Heart left ventricle (tissue), 13 donors: Measurements from ENCODE around the gene MAP6D1.

Source experiments
- CTCF ChIP-seq, 12 donors: fragments of 200-600 bp; sonication (generic) in 4 of 12; IDR thresholded peaks; one replicate each; pipeline versions ENCODE4 v1.5.0 to v1.8.0; 2018 to 2022; ENCODE audit warnings: antibody characterized with exemption in 12 of 12, mild to moderate bottlenecking in 5 of 12
- POLR2A ChIP-seq, 2 donors: fragments of 450-650 bp; IDR thresholded peaks; one replicate each; pipeline ENCODE4 v1.6.1; 2017; ENCODE audit warnings: antibody characterized with exemption in 2 of 2, mild to moderate bottlenecking in 2 of 2, moderate library complexity in 2 of 2
- donor health status: ischemic (EF 13 %, LVEDD 7.1; RV severe dilation, severe dysfunction).
- donor health status: DM: no; HTN: yes; CAD: no.
- donor health status: DM: no; HTN: no; CAD: no.
- donor health status: ischemic (EF 25% LVEDD 6.9; RV normal size, moderate dysfunction).
- donor health status: ischemic (EF 25% LVEDD 5.7; RV mildly dilated, moderate dysfunction).
- donor health status: ischemic (EF 35%, LVEDD 5.7; RV mildly dilated, moderate dysfunction).
- donor health status: nonischemic (EF 11% LVEDD 7.7; RV severe dilation, severe dysfunction).
- donor health status: DM: yes; HTN: yes; CAD: no.
- donor health status: PGD.
- donor health status: ischemic (EF 29% LVEDD 5.4; RV normal size, mild dysfunction).
- donor health status: nonischemic (EF 23%, LVEDD 6.1; RV moderate dilation, normal function).

- TF ChIP-seq CTCF (IDR thresholded peaks at IDR 0.05) (no peak), POLR2A (IDR thresholded peaks at IDR 0.05) (no peak)
Measured at GRCh38 chr3:183839751-183840150, 14.4 kb upstream of the MAP6D1 start.
